ENCODE measurements around the gene FEN1. TPM values are rescaled to one million over a fixed set of nuclear protein-coding genes. Genes with fewer than 3 reads are reported as not detected.

Gene FEN1
- total RNA-seq, 1 experiment from 2014 or later: 89.5 TPM

DNA sequence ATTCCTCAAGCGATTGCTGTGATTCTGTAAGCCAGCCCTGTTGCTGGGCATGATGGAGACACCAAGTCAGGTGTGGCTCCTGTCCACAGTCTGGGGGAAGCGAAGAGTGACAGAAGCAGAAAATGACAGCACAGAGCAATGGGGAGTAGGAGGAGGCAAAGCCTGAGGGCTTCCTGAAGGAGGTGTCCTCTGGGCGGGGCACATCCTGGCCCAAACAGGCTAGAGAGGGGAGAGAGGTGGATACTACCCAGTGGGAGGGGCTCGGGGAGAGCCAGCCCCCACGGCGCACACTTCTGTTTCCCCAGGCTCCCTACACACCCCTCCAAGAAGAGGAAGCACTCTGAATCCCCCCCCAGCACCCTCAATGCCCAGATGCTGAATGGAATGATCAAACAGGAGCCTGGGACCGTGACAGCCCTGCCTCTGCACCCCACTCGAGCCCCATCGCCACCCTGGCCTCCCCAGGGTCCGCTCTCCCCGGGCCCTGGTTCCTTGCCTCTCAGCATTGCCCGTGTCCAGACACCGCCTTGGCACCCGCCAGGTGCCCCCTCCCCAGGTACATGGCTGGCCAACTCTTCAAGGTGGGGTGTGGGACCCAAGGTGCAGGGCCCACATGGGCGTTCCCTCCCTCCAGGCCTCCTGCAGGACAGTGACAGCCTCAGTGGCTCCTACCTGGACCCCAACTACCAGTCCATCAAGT lies 21.4 kb upstream of the FEN1 start:
- Histone ChIP-seq H3K27me3 (ENCODE audit: insufficient read depth, low read length) (no peaks in the 10 kb centered on the region), H3K4me3 (replicated peaks in 1 of 2; ENCODE audit: low read depth in 1 of 2, low read length in 2 of 2) (no peak overlapping the region), H3K4me1 (ENCODE audit: control insufficient read depth in 1 of 2, insufficient read depth in 2 of 2, low read length in 2 of 2) (peaks cover 10 to 20% of the 10 kb centered on the region in 2 experiments), H3K9me2 (ENCODE audit: insufficient read depth) (no peaks in the 10 kb centered on the region), H4K20me1 (ENCODE audit: insufficient read depth) (no peaks in the 10 kb centered on the region), H3K4me2 (ENCODE audit: low read length) (no peak overlapping the region), H3K36me3 (ENCODE audit: control insufficient read depth in 1 of 2, insufficient read depth in 2 of 2, low read length in 2 of 2) (no peaks in the 10 kb centered on the region), H3K27ac (ENCODE audit: low read depth, low read length) (no peak overlapping the region), H3K9ac (ENCODE audit: low read length) (no peak overlapping the region), H3K9me3 (ENCODE audit: control insufficient read depth in 1 of 2, insufficient read depth in 1 of 2, low read depth in 1 of 2, low read length in 2 of 2) (no peaks in the 10 kb centered on the region), H3K79me2 (ENCODE audit: insufficient read depth, low read length) (no peaks in the 10 kb centered on the region), H2AFZ (ENCODE audit: low read depth, low read length, poor library complexity, severe bottlenecking) (no peak overlapping the region)
- intact Hi-C loops (cut with micrococcal nuclease): no loop called here
- DNase-seq (ENCODE audit: low read depth, low spot score) (no peak), ATAC-seq (peak; percentile 43; the same call in 1 of the 2 replicates)
- TF ChIP-seq ZBTB33 (IDR thresholded peaks at IDR 0.05; ENCODE audit: extremely low read depth, insufficient replicate concordance, low read length) (no peak), EZH2phosphoT487 (IDR thresholded peaks at IDR 0.05; ENCODE audit: borderline replicate concordance) (no peak), POLR2A (IDR thresholded peaks at IDR 0.05; ENCODE audit: borderline replicate concordance, extremely low read depth, insufficient read depth, insufficient read length) (no peak), SP1 (IDR thresholded peaks at IDR 0.05; ENCODE audit: low read depth) (no peak), JUND (IDR thresholded peaks at IDR 0.05) (no peak)
- TF ChIP-seq, protein P1, sequence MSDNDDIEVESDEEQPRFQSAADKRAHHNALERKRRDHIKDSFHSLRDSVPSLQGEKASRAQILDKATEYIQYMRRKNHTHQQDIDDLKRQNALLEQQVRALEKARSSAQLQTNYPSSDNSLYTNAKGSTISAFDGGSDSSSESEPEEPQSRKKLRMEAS (IDR thresholded peaks at IDR 0.05): no peak
- no TSS peak for BruUV-seq (replicated peaks)
- ChIA-PET CTCF (no interaction called here), RAD21 (ENCODE audit: low non-redundant PET in 1 of 2, low total read pairs in 2 of 2, uncharacterized antibody in 2 of 2, unreplicated experiment in 2 of 2) (no interaction called here), POLR2A (no interaction called here)

All from HCT116 (cell line).